WTC11 (cell line): ENCODE data around the gene AK8.

Experiments used
- AFF4 ChIP-seq: sonication (generic); formaldehyde crosslinking; IDR thresholded peaks from 2 replicates; pipeline ENCODE4 v1.8.1; 2023; ENCODE audit warnings: mild to moderate bottlenecking, missing genetic modification reagents, borderline replicate concordance
- CTCF ChIP-seq: fragments of 200-600 bp; IDR thresholded peaks from 2 replicates; pipeline ENCODE4 v1.8.0; 2022; ENCODE audit warnings: antibody characterized with exemption
- ELF4 ChIP-seq: sonication (generic); formaldehyde crosslinking; IDR thresholded peaks from 2 replicates; pipeline ENCODE4 v1.8.1; 2022; ENCODE audit warnings: low read depth, mild to moderate bottlenecking, moderate library complexity, missing genetic modification reagents
- JUN ChIP-seq: sonication (generic); formaldehyde crosslinking; IDR thresholded peaks from 2 replicates; pipeline ENCODE4 v1.8.0; 2023; ENCODE audit warnings: mild to moderate bottlenecking, missing genetic modification reagents
- USF1 ChIP-seq: sonication (generic); formaldehyde crosslinking; IDR thresholded peaks from 2 replicates; pipeline ENCODE4 v1.8.0; 2022; ENCODE audit warnings: mild to moderate bottlenecking, missing genetic modification reagents
- ZNF532 ChIP-seq: fragments of 250-450 bp; sonication (Bioruptor Pico); IDR thresholded peaks from 2 replicates; pipeline ENCODE4 v1.9.0; 2021; ENCODE audit warnings: mild to moderate bottlenecking, borderline replicate concordance

GRCh38 chr9:132754236-132754635, 123.8 kb downstream of the AK8 start:
- TF ChIP-seq CTCF (no peak), JUN (CRISPR knock-in tag) (no peak), USF1 (CRISPR knock-in tag) (no peak), ZNF532 (CRISPR knock-in tag) (no peak), ELF4 (CRISPR knock-in tag) (no peak), AFF4 (CRISPR knock-in tag) (no peak)
